Nephron progenitor cell (in vitro differentiated cells): ENCODE results near the gene LAMB3.

Experiments
- DNase-seq: peaks from one replicate; pipeline ENCODE4 v3.0.0; 2021
- H3K27ac Mint-ChIP-seq: 2 replicates; pipeline ENCODE4 v1.8.0; 2021; ENCODE audit warnings: mild to moderate bottlenecking, moderate library complexity, mixed read lengths
- H3K27me3 Mint-ChIP-seq: 2 replicates; pipeline ENCODE4 v1.8.0; 2021; ENCODE audit warnings: mild to moderate bottlenecking, low read depth, mixed read lengths; ENCODE audit not compliant: poor library complexity
- H3K36me3 Mint-ChIP-seq: 2 replicates; pipeline ENCODE4 v1.8.0; 2021; ENCODE audit warnings: low read depth, mixed read lengths
- H3K4me1 Mint-ChIP-seq: 2 replicates; pipeline ENCODE4 v1.8.0; 2021; ENCODE audit warnings: mixed read lengths
- H3K4me3 Mint-ChIP-seq: 2 replicates; pipeline ENCODE4 v1.8.0; 2021; ENCODE audit warnings: mild to moderate bottlenecking, moderate library complexity, mixed read lengths
- H3K9me3 Mint-ChIP-seq: 2 replicates; pipeline ENCODE4 v1.8.0; 2021; ENCODE audit warnings: mild to moderate bottlenecking, moderate library complexity, mixed read lengths
- TF ChIP-seq, protein P1 (sequence below): fragments of 200-600 bp; sonication (generic); IDR thresholded peaks from 2 replicates; pipeline ENCODE4 v1.5.0; 2021; ENCODE audit warnings: antibody characterized with exemption

LAMB3 gene

DNA sequence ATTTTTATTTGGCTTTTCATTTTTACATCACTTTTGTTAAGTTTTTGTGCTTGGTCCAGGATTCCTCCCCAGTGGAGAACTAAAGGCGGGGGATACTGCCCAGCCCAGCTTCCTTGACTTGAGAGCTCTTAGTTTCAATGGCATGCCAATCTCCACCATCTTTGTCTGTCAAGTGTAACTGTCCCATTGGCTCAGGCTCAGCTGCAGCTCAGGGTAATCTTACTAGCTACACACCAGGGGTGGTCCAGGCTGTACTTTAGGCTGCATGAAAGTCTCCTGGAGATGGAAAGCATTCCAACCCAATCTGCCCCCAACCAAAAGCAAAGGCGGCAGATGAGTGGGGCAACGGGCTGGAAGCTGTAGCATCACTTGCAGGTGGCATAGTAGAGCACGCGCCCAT, 37.3 kb downstream of the LAMB3 start:
- H3K4me3 Mint-ChIP-seq, result no peak overlapping the region
- H3K4me1 Mint-ChIP-seq, result peaks cover 2% of the 10 kb centered on the region
- H3K27me3 Mint-ChIP-seq, result peaks cover 23% of the 10 kb centered on the region
- peak overlapping the region; percentile 27 for H3K27ac Mint-ChIP-seq
- TF ChIP-seq, protein P1, sequence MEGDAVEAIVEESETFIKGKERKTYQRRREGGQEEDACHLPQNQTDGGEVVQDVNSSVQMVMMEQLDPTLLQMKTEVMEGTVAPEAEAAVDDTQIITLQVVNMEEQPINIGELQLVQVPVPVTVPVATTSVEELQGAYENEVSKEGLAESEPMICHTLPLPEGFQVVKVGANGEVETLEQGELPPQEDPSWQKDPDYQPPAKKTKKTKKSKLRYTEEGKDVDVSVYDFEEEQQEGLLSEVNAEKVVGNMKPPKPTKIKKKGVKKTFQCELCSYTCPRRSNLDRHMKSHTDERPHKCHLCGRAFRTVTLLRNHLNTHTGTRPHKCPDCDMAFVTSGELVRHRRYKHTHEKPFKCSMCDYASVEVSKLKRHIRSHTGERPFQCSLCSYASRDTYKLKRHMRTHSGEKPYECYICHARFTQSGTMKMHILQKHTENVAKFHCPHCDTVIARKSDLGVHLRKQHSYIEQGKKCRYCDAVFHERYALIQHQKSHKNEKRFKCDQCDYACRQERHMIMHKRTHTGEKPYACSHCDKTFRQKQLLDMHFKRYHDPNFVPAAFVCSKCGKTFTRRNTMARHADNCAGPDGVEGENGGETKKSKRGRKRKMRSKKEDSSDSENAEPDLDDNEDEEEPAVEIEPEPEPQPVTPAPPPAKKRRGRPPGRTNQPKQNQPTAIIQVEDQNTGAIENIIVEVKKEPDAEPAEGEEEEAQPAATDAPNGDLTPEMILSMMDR, result no peak
- no peak for DNase-seq
- no peaks in the 10 kb centered on the region for H3K36me3 Mint-ChIP-seq
- no peaks in the 10 kb centered on the region for H3K9me3 Mint-ChIP-seq

- no peaks in the 10 kb centered on the region for H3K36me3 Mint-ChIP-seq
- no peak overlapping the region for H3K27ac Mint-ChIP-seq
- no peaks in the 10 kb centered on the region for H3K9me3 Mint-ChIP-seq
- TF ChIP-seq, protein P1, result no peak
- no peak overlapping the region for H3K4me3 Mint-ChIP-seq
- no peak for DNase-seq
- H3K27me3 Mint-ChIP-seq, result peaks cover 21% of the 10 kb centered on the region
- no peaks in the 10 kb centered on the region for H3K4me1 Mint-ChIP-seq
Measured at GRCh38 chr1:209614151-209614420, 38.1 kb downstream of the LAMB3 start.

DNA sequence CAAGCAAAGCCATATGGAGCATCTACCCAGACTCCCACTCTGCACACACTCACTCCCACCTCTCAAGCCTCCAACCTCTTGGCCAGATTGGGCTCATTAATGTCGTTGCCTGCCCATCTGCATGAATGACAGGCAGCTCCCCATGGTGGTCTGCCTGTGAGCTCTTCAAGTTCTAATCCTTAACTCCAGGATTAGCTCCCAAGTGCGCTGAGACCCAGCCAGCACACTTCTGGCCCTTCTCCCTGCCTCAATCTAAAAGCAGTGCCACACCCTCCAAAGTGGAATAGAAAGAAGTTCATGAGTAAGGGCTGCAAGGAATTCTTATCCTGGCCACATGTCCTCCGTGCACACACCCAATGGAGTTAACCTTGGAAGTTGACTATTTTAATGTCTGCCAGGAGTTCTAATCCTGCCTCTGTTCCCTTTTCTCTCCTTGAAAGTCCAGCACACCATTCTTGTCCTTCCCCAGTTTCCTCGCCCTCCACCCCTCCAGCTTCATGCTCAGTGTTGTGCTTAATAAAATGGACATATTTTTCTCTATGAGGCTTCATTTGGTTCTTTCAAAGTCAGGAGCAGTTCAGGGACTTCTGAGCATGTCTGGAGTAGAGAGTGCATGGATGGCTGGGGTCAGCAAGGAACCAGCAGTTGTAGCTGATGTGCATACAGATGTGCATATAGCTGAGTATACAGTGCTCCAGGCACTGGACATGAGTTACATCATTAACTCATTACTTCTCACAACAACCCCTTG, 38.6 kb downstream of the LAMB3 start:
- no peaks in the 10 kb centered on the region for H3K36me3 Mint-ChIP-seq
- H3K27ac Mint-ChIP-seq, result no peak overlapping the region

GRCh38 chr1:209612646-209613399, 39.4 kb downstream of the LAMB3 start:
- Mint-ChIP-seq H3K36me3 (no peaks in the 10 kb centered on the region), H3K4me1 (no peaks in the 10 kb centered on the region), H3K4me3 (no peak overlapping the region), H3K9me3 (no peaks in the 10 kb centered on the region), H3K27ac (no peak overlapping the region), H3K27me3 (peaks cover 18% of the 10 kb centered on the region)
- no peak for DNase-seq
- TF ChIP-seq, protein P1, result no peak

More for the DNA sequence above, 38.6 kb downstream of the LAMB3 start:
- no peaks in the 10 kb centered on the region for H3K9me3 Mint-ChIP-seq
- H3K27me3 Mint-ChIP-seq, result peaks cover 21% of the 10 kb centered on the region
- H3K4me3 Mint-ChIP-seq, result no peak overlapping the region
- DNase-seq, result no peak
- no peaks in the 10 kb centered on the region for H3K4me1 Mint-ChIP-seq
- TF ChIP-seq, protein P1, result no peak

- no peaks in the 10 kb centered on the region for H3K9me3 Mint-ChIP-seq
- H3K4me1 Mint-ChIP-seq, result no peaks in the 10 kb centered on the region
- H3K27me3 Mint-ChIP-seq, result peaks cover 18% of the 10 kb centered on the region
- TF ChIP-seq, protein P1, result no peak
- no peaks in the 10 kb centered on the region for H3K36me3 Mint-ChIP-seq
- no peak overlapping the region for H3K4me3 Mint-ChIP-seq
- no peak for DNase-seq
- no peak overlapping the region for H3K27ac Mint-ChIP-seq
Measured at GRCh38 chr1:209611771-209612570, 40.3 kb downstream of the LAMB3 start.
